ENCODE results near the gene CYB5R3.
"Not testable (repeated sequence)": the region's sequence is repeated elsewhere in the genome, so short reads cannot be mapped to it uniquely, and the experiment has no call there.

Gene CYB5R3

GRCh38 chr22:42601879-42602465 is 47.2 kb downstream of the CYB5R3 start:
- DNase-seq (ENCODE audit: low read depth in 2 of 2), result no peak

GRCh38 chr22:42596863-42597530 is 52.2 kb downstream of the CYB5R3 start:
- DNase-seq (ENCODE audit: low read depth in 2 of 2), result no peak

- no peak for DNase-seq (ENCODE audit: low read depth in 2 of 2)
Measured at GRCh38 chr22:42596336-42596735, 52.9 kb downstream of the CYB5R3 start.

- no peak for DNase-seq (ENCODE audit: low read depth in 2 of 2)
Measured at GRCh38 chr22:42595434-42595833, 53.8 kb downstream of the CYB5R3 start.

- no peak for DNase-seq (ENCODE audit: low read depth in 2 of 2)
Measured at GRCh38 chr22:42591987-42592386, 57.2 kb downstream of the CYB5R3 start.

GRCh38 chr22:42587588-42588175 is 61.5 kb downstream of the CYB5R3 start:
- no peak for DNase-seq (ENCODE audit: low read depth in 2 of 2)

- DNase-seq (ENCODE audit: low read depth in 2 of 2), result no peak
Measured at GRCh38 chr22:42586381-42586780, 62.8 kb downstream of the CYB5R3 start.

GRCh38 chr22:42585096-42585495 is 64.1 kb downstream of the CYB5R3 start:
- no peak for DNase-seq (ENCODE audit: low read depth in 2 of 2)

GRCh38 chr22:42584364-42584940 is 64.7 kb downstream of the CYB5R3 start:
- no peak for DNase-seq (ENCODE audit: low read depth in 2 of 2)

GRCh38 chr22:42582987-42583386 is 66.2 kb downstream of the CYB5R3 start:
- DNase-seq (ENCODE audit: low read depth in 2 of 2), result no peak

- peak; percentile 68 to 69 for DNase-seq (ENCODE audit: low read depth in 2 of 2)
Measured at GRCh38 chr22:42581762-42582716, 67.2 kb downstream of the CYB5R3 start.

GRCh38 chr22:42581194-42581761 is 67.9 kb downstream of the CYB5R3 start:
- not testable (repeated sequence) for DNase-seq (ENCODE audit: low read depth in 2 of 2)

- DNase-seq (ENCODE audit: low read depth in 2 of 2), result not testable (repeated sequence)
Measured at GRCh38 chr22:42580040-42580439, 69.2 kb downstream of the CYB5R3 start.

- DNase-seq (ENCODE audit: low read depth in 2 of 2), result no peak
Measured at GRCh38 chr22:42577623-42578240, 71.5 kb downstream of the CYB5R3 start.

- not testable (repeated sequence) for DNase-seq (ENCODE audit: low read depth in 2 of 2)
Measured at GRCh38 chr22:42577141-42577540, 72.1 kb downstream of the CYB5R3 start.

- not testable (repeated sequence) for DNase-seq (ENCODE audit: low read depth in 2 of 2)
Measured at GRCh38 chr22:42575996-42576574, 73.1 kb downstream of the CYB5R3 start.

GRCh38 chr22:42574468-42574867 is 74.7 kb downstream of the CYB5R3 start:
- not testable (repeated sequence) for DNase-seq (ENCODE audit: low read depth in 2 of 2)

- DNase-seq (ENCODE audit: low read depth in 2 of 2), result not testable (repeated sequence)
Measured at GRCh38 chr22:42574046-42574445, 75.1 kb downstream of the CYB5R3 start.

GRCh38 chr22:42571068-42571467 is 78.1 kb downstream of the CYB5R3 start:
- not testable (repeated sequence) for DNase-seq (ENCODE audit: low read depth in 2 of 2)

GRCh38 chr22:42570580-42570979 is 78.6 kb downstream of the CYB5R3 start:
- DNase-seq (ENCODE audit: low read depth in 2 of 2), result not testable (repeated sequence)

All from activated CD8-positive, alpha-beta memory T cell treated with anti-CD3 and anti-CD28 coated beads for 4 hours (primary cell).